ENCODE results near the gene SIM1.
"Not testable (repeated sequence)": the region's sequence is repeated elsewhere in the genome, so short reads cannot be mapped to it uniquely, and the experiment has no call there.

Gene SIM1

GRCh38 chr6:100426241-100426640, 38.5 kb downstream of the SIM1 start:
- no peak for DNase-seq

DNA sequence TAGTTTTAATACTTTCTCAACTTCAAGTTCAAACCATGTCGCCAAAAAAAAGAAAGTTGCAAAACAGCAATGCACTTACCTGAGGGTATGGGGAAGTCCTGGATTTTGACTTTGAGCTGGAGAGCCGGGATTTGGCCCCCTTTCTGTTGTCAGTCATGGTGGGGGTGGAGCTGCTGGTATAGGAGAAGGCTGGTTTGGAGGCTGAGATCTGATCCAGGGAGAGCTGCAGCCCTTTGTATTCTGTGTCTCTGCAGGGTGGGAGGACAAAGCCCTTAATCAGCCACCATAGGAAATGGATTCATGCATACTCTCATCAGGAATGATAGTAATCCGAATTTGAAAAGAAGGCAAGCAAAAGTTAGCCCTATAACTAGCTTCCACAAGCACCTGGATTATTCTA, 44.0 kb downstream of the SIM1 start:
- no peak for DNase-seq

GRCh38 chr6:100417036-100417435, 47.7 kb downstream of the SIM1 start:
- no peak for DNase-seq

- no peak for DNase-seq
Observed at GRCh38 chr6:100415768-100416167, 49.0 kb downstream of the SIM1 start.

- DNase-seq = no peak
Observed at GRCh38 chr6:100412872-100413271, 51.8 kb downstream of the SIM1 start.

- no peak for DNase-seq
Observed at GRCh38 chr6:100404051-100404450, 60.7 kb downstream of the SIM1 start.

GRCh38 chr6:100393493-100393892, 71.2 kb downstream of the SIM1 start:
- no peak for DNase-seq

GRCh38 chr6:100392423-100392822, 72.3 kb downstream of the SIM1 start:
- no peak for DNase-seq

DNA sequence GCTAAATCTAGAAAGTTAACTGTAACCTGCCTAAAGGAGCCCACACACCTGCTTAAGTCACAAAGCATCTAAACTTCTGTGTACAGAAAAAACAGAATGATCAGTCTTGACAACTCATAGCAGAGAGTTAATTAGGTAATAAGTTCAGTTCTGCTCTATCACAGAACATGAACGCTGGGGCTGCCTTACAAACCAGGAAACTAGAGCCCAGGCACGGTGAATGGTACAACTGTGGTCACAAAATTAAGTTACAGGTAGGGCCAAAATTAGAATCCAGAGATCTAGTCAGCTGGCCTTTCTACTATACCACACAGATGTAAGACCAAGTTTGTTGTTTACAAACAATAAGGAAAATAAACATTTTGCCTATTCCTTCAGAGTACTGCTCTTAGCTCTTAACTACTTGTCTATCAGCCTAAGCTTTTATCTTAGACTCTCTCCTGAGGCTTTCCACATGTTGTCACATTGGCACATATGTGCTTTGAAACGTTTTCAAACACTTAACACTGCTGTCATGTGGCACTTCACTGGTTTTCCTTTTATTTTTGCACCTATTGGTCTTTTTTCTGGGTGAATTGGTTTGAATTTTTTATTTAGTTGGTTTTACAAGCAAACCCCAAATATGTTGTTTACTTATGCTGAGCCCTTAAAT, 75.7 kb downstream of the SIM1 start:
- DNase-seq = no peak

- no peak for DNase-seq
Observed at GRCh38 chr6:100382767-100383195, 81.9 kb downstream of the SIM1 start.

- no peak for DNase-seq
Observed at GRCh38 chr6:100382031-100382430, 82.7 kb downstream of the SIM1 start.

GRCh38 chr6:100381111-100381510, 83.6 kb downstream of the SIM1 start:
- DNase-seq = no peak

- no peak for DNase-seq
Observed at GRCh38 chr6:100379386-100379785, 85.3 kb downstream of the SIM1 start.

DNA sequence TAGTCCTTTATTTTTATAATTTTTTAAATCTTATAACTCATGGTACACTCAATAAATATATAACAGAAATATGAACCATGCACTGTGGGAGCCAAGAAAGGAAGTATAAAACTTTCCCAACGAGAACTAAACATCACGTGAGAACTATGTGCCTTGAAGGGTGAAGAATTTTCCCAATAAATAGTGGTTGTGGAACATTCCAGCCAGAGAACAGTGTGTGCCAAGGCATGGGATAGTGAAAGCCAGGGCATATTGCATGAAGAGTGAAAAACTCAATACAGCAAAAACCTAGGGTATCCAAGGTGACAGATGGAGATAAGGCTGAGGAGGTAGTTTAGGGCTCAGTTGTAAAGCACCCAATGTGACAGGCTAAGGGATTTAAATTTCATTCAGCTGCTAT, 86.1 kb downstream of the SIM1 start:
- no peak for DNase-seq

DNA sequence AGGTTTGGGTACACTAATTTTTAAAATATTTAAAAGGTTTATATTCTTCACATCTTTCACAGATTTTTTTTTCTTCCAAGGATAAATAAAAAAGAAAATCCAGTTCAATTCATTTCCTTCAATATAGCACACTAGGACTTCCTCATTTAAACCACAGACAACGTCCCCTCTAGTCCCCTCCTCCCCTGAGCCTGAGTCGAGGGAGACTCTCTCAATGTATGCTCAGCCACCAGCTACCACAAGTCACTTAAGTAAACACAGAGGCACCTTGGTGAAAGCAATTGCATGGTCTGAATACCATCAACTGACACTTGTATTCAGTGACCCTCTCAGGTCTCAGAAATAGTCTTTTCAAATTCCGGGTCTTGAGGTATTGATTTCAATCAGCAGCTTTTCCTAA, 88.6 kb downstream of the SIM1 start:
- no peak for DNase-seq

GRCh38 chr6:100372326-100373091, 92.2 kb downstream of the SIM1 start:
- DNase-seq = no peak

- DNase-seq = no peak
Observed at GRCh38 chr6:100371591-100371990, 93.1 kb downstream of the SIM1 start.

DNA sequence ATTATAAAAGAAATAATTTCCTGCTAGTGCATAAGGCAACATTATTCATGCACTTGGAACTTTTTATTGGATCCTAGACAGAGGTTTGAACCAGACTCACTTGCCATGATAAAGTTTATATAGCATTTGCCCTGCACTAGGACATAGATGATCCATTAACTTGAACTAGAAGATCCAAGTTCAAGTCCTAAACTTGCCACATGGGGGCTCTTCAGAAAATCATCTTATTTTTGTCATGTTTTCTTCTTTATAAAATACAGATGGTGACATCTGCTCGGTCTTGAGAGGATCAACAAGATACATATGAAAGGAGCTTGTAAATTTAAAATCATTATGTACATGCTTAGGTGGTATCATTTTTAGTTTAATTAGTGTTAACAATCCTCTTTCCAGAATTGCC, 94.5 kb downstream of the SIM1 start:
- DNase-seq = no peak

- DNase-seq = no peak
Observed at GRCh38 chr6:100366419-100366818, 98.3 kb downstream of the SIM1 start.

GRCh38 chr6:100363651-100364050, 101.1 kb downstream of the SIM1 start:
- no peak for DNase-seq

DNA sequence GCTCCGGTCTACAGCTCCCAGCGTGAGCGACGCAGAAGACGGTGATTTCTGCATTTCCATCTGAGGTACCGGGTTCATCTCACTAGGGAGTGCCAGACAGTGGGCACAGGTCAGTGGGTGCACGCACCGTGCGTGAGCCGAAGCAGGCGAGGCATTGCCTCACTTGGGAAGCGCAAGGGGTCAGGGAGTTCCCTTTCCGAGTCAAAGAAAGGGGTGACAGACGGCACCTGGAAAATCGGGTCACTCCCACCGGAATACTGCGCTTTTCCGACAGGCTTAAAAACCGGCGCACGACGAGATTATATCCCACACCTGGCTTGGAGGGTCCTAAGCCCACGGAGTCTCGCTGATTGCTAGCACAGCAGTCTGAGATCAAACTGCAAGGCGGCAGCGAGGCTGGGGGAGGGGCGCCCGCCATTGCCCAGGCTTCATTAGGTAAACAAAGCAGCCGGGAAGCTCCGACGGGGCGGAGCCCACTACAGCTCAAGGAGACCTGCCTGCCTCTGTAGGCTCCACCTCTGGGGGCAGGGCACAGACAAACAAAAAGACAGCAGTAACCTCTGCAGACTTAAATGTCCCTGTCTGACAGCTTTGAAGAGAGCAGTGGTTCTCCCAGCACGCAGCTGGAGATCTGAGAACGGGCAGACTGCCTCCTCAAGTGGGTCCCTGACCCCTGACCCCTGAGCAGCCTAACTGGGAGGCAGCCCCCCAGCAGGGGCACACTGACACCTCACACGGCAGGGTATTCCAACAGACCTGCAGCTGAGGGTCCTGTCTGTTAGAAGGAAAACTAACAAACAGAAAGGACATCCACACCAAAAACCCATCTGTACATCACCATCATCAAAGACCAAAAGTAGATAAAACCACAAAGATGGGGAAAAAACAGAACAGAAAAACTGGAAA, 109.7 kb downstream of the SIM1 start:
- DNase-seq = not testable (repeated sequence)

DNA sequence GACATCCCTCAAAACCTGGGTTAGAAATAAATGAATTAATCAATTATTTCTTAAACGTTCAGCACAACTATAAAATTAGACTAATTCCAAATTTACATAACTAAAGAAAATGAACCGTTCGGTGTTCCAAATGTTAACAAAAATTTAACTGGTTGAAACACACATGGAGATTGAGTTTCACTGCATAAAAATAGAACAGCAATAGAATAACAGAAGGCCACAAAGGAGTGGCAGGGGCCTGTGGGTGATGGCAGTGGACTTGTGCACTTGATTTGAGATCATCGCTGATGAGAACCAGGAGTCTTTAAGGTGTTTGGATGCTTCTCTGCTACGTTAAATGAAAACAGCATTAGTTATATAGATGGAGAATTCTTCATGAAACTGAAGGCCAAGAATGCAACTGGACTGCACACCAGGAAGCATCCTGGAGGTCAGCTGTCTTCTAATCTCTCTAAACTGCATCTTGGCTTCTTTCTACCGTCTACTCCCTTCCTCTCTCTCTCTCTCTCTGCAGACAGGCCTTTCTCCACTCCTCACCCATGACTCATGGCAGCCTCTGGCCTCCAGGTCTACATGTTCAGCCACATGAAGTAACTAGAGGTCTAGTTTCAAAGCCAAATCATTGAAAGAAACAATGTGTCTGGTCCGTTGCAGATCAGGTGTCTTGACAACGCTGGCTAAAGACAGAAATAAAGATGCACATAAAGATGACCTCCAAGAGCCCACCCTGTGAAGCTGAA, 111.3 kb downstream of the SIM1 start:
- DNase-seq = no peak

GRCh38 chr6:100350139-100350538, 114.6 kb downstream of the SIM1 start:
- no peak for DNase-seq
